ENCODE data around the gene PADI2.

The PADI2 gene

DNA sequence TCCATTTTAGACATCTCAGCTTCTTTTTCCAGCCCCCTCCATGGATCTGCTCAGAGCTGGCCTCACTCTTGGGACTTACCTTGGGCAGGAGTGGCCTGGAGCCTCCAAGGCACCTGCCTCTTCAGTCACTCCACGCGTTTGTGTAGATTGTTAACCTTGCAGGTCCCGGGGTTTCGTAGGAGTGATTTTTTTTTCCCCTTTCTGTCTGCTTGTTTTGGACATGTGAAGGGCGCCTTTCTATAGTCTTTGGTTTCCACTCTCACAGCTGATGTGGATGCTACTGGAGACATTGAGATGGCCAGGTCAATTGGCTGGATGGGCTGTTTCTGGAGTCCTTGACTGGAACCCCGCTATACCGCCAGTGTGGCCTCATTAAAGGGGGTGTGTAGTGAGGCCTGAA lies 63.5 kb downstream of the PADI2 start:
- no peak for DNase-seq (ENCODE audit: low read depth in 2 of 2)

DNA sequence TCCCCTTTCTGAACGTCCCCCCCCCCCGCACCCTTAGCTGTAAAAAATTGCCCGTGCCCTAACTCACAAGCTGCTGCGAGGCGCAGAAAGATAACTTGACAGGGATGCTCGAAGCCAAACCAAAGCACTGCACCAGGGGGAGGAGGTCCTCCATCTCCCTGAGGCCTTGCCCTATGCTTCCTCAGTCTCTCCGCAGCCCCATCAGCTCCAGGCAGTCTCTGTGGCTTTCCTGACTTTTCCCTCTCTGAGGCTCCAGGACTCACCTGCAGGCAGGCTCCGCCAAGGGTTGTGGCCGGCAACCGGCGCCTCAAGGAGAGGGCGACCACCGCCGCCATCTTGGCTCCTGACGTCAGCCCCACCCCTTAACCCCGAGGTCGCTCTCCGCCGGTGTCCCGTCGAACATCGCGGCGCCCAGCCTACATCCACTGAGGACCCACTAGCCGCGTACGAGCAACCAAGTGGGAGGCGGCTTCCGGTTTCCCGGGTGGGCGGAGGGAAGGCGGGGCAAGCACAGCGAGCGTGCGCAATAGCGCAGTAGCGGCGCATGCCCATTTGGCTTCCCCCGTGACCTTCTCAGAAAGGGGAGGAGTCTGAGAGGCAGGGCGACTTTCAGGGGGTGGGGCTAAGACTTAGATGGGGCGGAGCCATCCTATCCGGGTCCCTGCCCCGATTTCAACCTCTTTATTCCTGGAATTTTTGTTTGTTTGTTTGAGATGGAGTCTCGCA lies 65.4 kb downstream of the PADI2 start, which contains the start of gene SDHB:
TSS of gene SDHB (minus strand) at position 348 of the 726 bp plus-strand sequence. CDS start at position 335, 13 bp downstream.
- DNase-seq (ENCODE audit: low read depth in 2 of 2): peak; percentile 98

DNA sequence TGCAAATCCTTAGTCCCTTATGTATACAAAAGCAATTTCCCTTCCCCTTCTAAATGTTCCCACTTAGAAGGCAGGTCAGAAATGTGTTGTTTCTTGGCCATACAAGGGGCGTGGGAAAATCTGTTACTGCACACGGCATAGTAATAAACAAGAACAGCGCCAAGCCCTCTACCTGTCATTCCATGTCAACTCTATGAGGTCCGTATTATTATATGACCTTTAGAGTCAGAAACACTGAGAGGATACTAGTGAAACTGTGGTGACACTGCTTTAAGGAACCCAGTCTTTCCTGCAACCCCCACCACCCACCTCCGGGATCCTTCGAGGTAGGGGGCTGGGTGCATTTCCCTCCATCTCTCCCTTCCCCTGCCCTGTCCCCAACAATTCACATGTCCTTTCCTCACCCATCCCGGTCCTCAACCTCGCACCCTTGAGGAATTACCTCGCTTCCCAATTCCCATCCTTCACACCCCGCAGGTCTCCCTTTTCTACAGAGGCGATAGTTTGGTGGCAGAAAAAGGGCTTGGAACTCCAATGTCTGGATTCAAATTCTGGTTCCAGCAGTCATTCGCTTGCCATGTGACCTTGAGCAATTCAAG lies 66.1 kb downstream of the PADI2 start:
- no peak for DNase-seq (ENCODE audit: low read depth in 2 of 2)

DNA sequence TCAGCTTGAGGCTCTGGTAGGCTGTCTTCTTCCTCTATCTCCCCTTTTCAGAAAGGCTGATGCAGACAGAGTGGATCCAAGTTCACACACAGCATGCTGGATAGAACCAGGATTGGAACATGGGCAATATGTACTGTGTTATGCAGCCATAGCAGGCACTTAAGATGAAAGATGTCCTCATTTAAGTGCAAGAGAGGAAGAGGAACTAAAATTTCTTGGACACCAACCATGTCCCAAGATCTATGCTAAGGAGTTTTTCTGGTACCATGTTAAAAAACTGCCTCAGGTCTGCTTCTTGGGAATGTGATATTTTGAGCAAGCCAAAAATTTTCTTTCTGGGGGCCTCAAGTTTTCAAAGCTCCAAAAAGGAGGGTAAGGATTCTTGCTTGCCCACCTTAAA lies 66.6 kb downstream of the PADI2 start:
- no peak for DNase-seq (ENCODE audit: low read depth in 2 of 2)

DNA sequence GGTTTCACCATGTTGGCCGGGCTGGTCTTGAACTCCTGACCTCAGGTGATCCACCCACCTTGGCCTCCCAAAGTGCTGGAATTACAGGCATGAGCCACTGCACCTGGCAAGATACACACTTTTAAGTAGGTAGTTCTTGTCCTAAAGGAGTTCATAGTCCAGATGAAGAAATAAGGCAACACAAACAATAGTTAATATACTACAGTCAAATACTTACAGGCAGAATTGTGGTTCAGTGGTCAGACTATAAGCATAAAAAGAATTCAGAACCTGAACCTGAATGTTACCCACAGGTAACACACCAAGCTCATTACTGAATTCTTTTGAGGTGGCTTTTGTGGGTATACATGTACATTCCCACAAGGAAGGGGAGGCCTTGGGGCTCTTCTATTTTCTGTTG lies 67.2 kb downstream of the PADI2 start:
- DNase-seq (ENCODE audit: low read depth in 2 of 2): no peak

DNA sequence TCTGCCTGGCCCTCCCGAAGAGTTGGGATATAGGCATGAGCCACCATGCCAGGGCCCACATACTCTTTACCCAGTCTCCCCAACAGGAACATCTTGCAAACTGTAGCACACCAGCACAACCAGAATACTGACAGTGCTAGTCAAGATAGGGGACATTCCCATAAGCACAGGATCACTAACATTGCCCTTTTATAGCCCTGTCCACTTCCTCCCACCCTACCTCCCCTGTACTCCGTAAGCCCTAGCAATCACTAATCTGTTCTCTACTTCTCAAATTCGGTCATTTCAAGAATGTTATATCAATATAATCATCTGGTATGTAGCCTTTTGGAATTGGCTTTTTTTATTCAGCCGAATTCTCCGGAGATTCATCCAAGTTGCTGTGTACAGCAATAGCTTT lies 71.3 kb downstream of the PADI2 start:
- no peak for DNase-seq (ENCODE audit: low read depth in 2 of 2)

DNA sequence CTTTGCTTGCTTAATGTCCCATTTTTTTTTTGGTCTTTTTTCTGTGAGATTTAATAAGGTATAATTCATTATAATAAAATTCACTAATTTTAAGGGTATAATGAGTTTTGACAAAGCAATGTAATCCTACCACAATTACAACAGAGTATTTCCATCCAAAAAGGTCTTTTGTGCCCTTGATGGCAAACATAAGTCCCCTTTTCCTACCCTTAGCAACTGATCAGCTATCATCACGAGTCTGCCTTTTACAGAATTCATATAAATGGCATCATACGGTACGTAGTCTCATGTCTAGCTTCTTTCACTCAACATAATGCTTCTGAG lies 73.0 kb downstream of the PADI2 start:
- no peak for DNase-seq (ENCODE audit: low read depth in 2 of 2)

DNA sequence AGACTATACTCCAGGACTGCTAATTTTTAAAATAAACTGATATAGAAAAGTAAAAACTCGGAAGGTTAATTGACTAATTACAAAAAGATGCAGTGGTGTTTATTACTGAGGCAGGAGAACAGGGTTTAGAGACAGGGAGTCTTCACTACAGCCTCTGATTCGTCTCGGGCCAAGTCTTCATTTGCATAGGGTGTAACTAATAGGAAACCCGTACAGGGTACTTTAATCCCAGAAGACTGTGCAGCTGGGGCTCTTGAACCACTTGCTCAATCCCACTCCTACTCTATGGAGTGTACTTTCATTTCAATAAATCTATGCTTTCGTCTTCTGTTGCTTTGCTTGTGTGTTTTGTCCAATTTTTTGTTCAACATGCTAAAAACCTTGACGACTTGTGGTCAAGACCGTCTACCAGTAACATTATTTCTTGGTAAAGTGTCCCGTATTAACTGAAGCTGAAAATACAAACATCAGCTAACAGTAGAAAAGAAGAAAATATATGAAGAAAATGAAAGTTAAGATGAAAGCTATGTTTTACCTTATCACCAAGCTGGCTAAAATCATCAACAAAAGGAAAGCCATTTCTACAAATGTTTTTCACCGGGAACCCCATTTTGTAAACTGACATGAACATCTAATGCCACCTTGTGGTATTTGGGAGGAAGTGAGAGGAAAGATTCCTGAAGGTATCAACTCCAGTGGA lies 73.5 kb downstream of the PADI2 start:
- DNase-seq (ENCODE audit: low read depth in 2 of 2): no peak

DNA sequence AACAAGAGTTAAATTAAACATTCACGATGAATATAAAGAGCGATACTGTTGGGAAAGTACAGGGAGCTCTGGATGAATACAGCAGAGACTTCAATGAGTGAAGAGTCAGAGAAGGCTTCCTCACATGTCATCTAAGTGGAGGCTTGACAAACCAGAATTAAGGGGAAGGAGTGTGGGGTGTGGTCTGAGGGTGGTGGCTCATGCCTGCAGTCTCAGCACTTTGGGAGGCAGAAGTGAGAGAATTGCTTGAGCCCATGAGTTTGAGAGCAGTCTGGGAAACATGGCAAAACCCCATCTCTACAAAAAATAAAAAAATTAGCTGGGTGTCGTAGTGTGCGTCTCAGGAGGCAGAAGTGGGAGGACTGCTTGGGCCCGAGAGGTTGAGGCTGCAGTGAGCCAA lies 74.1 kb downstream of the PADI2 start:
- no peak for DNase-seq (ENCODE audit: low read depth in 2 of 2)

DNA sequence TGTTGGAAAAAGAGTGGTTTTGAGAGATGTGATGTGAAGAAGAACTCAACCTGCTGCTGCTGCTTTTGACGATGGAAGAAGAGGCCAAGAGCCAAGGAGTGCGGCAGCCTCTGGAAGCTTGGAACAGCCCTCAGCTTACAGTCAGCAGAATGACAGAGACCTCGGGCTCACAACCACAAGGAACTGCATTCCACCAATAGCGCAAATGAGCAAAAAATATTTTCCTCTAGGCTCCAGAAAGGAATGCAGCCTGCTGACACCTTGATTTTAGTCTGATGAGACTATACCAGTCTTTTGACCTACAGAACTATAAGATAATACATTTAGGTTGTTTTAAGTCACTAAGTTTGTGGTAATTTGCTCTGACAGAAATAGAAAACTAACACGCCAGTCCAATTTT lies 75.6 kb downstream of the PADI2 start:
- DNase-seq (ENCODE audit: low read depth in 2 of 2): no peak

DNA sequence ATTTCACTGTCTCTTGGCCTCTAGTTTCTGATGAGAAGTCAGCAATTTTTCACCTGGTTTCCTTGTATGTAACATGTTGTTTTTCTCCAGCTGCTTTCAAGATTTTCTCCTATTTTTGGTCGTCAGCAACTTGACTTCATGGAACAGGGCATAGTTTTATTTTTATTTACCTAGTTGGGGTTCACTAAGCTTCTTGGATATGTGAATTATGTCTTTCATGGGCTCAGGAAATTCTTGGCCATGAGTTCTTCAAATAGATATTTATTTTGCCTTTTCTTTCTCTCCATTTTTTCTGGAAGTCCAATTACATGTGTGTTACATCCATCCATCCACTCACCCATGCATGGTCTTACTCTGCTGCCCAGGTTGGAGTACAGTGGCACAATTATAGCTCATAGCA lies 79.1 kb downstream of the PADI2 start:
- DNase-seq (ENCODE audit: low read depth in 2 of 2): no peak

DNA sequence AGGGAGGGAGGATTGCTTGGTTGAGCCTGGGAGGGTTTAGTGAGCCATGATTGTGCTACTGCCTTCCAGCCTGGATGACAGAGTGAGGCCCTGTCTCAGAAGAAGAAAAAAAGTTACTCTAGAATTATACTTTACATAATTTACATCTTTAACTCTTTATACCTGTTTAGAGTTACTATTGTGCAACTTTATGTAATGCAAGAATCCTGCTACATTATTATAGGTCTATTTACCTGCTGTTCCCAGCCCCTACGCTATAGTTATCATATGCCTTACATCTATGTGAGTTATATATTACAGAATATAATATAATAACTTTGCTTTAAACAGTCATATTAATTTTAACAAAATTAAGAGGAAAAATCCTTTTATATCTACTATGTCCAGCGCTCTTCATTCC lies 79.7 kb downstream of the PADI2 start:
- no peak for DNase-seq (ENCODE audit: low read depth in 2 of 2)

DNA sequence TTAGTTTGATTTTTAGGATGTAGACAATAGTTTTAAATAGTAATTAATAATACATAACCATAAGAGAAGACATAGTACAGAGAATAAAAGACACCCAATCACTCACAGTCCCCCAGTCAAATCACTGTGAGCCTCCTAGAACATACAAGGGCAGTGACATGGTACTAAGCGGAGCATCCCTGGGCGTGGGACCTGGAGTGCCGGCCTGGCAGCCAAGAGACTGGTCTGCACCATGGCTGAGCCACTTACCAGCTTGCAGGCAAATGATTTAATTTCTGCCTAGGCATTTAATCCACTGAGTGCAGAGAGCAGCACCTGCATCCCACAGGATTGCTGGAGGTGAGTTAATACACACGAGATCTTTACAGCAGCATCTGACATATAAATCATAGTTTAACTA lies 85.8 kb downstream of the PADI2 start:
- DNase-seq (ENCODE audit: low read depth in 2 of 2): no peak

DNA sequence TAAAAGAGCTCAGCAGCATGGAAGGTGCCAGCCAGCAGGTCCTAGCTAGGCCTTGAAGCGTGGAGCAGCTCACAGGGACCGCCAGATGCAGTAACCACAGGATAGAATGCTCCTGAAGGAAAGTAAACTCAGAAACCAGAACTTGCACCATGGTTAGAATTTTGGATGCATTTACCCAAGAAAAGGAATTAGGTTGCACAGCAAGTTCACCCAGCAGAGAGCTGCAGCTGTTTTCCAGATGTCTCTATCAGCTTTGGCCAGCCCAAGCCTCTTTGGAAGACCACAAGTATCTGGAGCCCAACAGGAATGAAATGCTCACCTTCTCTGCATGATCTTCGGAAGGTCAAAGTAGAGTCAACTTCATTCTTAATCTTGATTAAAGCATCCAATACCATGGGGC lies 86.5 kb downstream of the PADI2 start:
- DNase-seq (ENCODE audit: low read depth in 2 of 2): no peak

DNA sequence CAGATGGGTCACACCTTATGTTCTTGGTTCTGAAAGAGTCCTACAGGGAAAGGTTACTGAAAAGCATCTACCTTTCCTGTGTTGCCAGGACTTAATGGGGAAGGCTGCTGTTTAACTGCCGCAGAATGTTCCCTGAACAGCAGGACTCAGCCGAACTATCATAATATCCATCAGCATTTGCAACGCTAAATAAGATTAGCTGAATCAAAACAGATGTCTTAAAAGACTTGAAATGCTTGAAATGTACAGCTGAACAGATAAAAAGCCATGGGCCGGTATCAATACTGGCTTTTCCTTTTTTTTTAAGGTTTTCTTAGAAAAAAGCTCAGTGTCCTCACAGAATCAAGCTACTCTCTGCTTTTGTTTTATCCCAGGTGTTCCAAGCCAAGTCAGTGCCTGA lies 87.8 kb downstream of the PADI2 start:
- no peak for DNase-seq (ENCODE audit: low read depth in 2 of 2)

DNA sequence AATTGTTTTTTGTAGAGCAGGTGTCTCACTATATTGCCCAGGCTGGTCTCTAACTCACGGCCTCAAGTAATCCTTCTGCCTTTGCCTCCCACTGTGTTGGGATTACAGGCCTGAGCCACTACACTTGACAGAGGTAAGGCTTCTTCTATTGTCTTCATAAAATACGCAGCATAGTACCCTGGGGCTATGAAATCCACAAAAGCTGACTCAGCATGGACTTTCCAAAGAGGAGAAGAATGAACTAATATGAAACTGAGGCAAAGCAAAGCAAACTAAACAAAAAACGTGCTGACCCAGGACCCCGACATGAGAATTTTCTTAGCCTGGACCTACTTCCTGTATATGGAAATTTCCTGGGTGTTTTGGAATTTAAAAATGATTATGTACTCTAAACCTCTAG lies 89.0 kb downstream of the PADI2 start:
- DNase-seq (ENCODE audit: low read depth in 2 of 2): no peak

DNA sequence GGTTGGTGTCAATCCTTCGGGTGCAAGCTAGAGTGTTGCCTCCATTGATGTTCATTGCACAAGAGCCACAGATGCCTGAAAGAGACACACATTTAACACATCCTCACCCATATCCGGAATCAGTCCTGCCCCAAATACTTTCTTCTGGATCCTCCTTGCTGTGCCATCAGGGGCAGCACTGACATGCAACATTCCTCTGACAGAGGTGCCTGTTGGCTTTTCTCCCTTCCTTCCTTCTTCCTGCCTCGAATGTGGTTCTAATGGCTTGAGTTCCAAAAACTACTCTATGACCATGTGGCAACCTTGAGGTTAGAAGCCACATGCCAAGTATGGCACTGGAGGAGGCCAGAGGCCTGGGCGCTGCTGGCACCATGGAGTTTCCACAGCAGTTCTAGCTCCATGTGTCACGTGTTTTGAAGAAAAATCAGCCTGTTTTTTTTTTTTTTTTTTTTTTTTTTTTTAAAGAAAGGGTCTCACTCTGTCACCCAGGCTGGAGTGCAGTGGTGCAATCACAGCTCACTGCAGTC lies 90.5 kb downstream of the PADI2 start:
- DNase-seq (ENCODE audit: low read depth in 2 of 2): no peak

DNA sequence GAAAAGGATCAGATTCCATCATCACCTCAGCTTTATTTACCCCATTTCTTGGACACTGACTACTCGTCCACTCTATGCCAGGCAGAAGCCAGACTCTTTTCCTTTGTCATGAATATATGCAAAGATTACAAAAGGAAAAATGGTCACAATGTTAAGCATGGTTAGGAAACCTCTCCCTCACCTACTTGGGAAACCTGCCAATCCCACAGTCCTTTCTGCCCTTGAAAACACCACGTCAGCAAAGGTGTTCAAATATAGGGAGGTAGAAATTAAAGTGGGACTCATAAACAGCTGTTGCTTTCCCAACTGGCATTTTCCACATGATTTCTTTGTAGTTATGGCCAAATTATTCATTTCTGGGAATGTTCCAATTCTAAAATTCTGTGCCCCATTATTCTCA lies 91.4 kb downstream of the PADI2 start:
- DNase-seq (ENCODE audit: low read depth in 2 of 2): no peak

DNA sequence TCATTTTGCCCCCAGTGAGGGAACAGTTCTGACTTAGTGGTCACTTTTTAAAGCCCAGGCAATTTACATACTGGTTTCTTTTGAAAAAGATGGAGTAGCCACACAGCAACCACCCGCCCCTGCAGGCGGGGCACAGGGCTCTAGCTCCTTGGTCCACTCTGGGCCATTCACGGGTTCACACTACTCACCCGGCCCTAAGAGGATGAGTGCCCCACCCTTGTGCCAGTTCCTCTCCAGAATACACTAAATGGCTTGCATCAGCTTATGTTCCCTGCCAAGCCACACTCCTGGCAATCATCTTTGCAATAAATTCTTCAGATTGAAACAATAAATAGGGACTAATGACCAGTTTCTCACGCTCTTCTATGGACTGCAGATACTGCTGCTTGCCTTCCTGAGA lies 91.8 kb downstream of the PADI2 start:
- DNase-seq (ENCODE audit: low read depth in 2 of 2): no peak

DNA sequence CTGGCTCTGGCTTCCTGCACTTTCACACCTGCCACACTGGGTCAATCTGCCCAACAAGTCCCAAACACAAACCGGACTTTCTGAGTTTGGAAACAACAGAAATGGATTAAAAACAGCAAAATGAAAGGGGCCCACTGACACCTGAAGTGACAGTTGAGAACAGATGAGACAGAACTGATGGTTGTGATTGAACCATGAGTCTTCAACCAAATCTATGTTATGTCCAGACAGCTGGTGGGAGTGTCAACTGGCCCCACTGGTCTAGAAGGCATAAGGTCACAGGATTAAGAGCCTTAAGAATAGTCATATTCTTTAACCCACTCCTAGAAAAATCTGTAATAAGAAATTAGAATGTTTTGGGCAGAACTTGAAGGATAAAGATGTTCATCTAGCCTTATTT lies 94.5 kb downstream of the PADI2 start:
- DNase-seq (ENCODE audit: low read depth in 2 of 2): no peak

DNA sequence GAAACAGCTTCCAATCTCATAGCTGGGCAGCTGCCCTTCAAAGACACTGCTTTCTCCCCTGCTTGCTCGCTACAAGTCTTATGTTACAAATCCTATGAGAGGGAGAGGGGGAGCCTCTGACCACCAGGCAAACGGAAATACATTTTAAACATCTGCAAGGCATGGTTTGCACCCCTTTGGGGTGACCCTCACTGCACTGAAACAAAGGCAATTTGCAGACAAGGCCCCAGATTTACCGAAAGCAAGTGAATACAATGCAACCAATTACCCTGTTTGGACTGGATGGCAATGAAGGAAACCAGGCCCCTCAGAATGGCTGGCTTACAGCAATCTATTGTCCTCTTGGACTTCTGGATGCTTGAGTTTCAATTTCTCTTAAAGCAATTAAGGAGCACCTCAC lies 95.7 kb downstream of the PADI2 start:
- DNase-seq (ENCODE audit: low read depth in 2 of 2): no peak

DNA sequence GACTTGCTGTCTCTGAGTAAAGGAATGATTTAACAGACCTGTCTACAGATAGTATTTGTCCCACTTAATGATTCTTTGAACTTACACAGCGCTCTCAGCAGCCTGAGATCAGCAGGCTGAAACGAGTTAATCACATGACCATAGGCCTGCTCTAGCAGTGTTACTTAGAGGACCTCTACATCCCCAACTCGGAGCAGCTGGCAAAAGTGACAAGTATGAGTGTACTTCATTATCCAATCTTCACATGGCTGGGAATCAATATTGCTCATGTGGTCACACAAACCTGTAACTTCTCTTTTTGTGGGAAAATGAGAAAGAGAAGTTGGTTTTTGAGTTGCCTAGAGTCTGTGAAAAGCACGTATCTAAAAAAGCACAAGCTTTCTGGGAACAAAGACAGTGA lies 96.1 kb downstream of the PADI2 start:
- DNase-seq (ENCODE audit: low read depth in 2 of 2): no peak

DNA sequence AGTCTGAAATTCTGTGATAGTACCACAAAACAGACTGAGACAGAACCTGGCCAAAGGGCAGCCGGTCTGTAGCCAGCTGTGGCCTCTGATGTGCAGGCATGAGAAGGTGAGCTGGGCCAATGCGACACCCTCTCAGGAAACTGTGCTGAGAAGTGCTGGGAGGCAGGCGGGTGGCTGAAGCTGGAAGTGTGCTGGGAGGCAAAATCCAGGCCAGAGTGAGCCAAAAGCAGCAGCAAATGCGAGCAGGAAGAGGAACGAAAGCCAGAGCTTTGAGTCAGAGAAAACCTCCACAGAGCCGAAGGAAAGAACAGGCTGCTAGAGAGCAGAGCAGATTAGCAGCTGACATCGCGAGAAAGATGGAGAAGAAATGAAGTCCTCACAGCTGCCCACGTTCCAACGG lies 97.4 kb downstream of the PADI2 start:
- no peak for DNase-seq (ENCODE audit: low read depth in 2 of 2)

Data from activated CD8-positive, alpha-beta memory T cell treated with anti-CD3 and anti-CD28 coated beads for 4 hours (primary cell).